ENCODE results near the gene ATP8A1. TPM values are rescaled to one million over a fixed set of nuclear protein-coding genes. Genes with fewer than 3 reads are reported as not detected.

The ATP8A1 gene
- total RNA-seq, 6 donors from 2014 or later: 39.5 to 264 (median 144) TPM

- peak overlapping the region in 1 of 4 donors; percentile 35 for H3K27ac ChIP-seq
- no peaks in the 10 kb centered on the region for H3K9me3 ChIP-seq
- 57 to 62% methylated on average over 2 of the region's 2 CpGs for WGBS, 2 donors
- H3K4me1 ChIP-seq: peaks cover 0 to 4% (median 0%) of the 10 kb centered on the region in 4 donors
- H3K36me3 ChIP-seq: no peaks in the 10 kb centered on the region
- DNase-seq (no peak), ATAC-seq (ENCODE audit: low FRiP score in 2 of 2) (no peak)
- TF ChIP-seq POLR2A (IDR thresholded peaks at IDR 0.05) (no peak), EP300 (IDR thresholded peaks at IDR 0.05) (no peak), POLR2AphosphoS5 (IDR thresholded peaks at IDR 0.05) (no peak)
- TF ChIP-seq, protein P1, sequence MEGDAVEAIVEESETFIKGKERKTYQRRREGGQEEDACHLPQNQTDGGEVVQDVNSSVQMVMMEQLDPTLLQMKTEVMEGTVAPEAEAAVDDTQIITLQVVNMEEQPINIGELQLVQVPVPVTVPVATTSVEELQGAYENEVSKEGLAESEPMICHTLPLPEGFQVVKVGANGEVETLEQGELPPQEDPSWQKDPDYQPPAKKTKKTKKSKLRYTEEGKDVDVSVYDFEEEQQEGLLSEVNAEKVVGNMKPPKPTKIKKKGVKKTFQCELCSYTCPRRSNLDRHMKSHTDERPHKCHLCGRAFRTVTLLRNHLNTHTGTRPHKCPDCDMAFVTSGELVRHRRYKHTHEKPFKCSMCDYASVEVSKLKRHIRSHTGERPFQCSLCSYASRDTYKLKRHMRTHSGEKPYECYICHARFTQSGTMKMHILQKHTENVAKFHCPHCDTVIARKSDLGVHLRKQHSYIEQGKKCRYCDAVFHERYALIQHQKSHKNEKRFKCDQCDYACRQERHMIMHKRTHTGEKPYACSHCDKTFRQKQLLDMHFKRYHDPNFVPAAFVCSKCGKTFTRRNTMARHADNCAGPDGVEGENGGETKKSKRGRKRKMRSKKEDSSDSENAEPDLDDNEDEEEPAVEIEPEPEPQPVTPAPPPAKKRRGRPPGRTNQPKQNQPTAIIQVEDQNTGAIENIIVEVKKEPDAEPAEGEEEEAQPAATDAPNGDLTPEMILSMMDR (IDR thresholded peaks at IDR 0.05): no peak
- H3K4me3 ChIP-seq: peak overlapping the region in 2 of 4 donors; percentile 20 to 22
- no peaks in the 10 kb centered on the region for H3K27me3 ChIP-seq
These were observed 296.6 kb downstream of the ATP8A1 start for GRCh38 chr4:42360256-42360669.

DNA sequence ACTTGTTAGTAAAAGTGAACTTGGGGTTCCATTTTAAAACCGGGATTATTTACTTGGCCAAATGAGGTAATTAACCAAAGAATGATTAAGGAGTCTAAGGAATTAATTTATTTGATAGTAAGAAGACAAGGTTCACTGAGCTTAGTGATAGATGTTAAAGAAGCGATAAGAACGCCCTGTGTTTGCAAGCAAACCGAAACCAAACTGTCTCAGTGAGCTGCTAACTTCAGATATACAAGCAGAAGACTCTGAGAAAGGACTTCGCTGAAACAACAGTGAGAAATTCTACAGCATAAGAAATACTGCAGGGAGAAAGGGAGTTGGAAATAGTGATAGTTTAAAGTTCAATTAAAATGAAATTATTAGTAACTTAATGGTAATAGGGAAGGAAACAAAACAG, 297.2 kb downstream of the ATP8A1 start:
- TF ChIP-seq POLR2A (IDR thresholded peaks at IDR 0.05) (no peak), POLR2AphosphoS5 (IDR thresholded peaks at IDR 0.05) (no peak), EP300 (IDR thresholded peaks at IDR 0.05) (no peak)
- TF ChIP-seq, protein P1 (IDR thresholded peaks at IDR 0.05): no peak
- no peak for DNase-seq
- H3K4me3 ChIP-seq: peak overlapping the region in 2 of 4 donors; percentile 20 to 22
- H3K27ac ChIP-seq: peak overlapping the region in 1 of 4 donors; percentile 35
- no peak for ATAC-seq (ENCODE audit: low FRiP score in 2 of 2)
- 42 to 58% methylated on average over 5 of the region's 5 CpGs for WGBS, 2 donors
- no peaks in the 10 kb centered on the region for H3K9me3 ChIP-seq
- no peaks in the 10 kb centered on the region for H3K27me3 ChIP-seq
- peaks cover 0 to 4% (median 0%) of the 10 kb centered on the region in 4 donors for H3K4me1 ChIP-seq
- H3K36me3 ChIP-seq: no peaks in the 10 kb centered on the region

Other genes starting within 250 kb of the ATP8A1 start
- gene GRXCR1, start 235.6 kb upstream of the ATP8A1 start, total RNA-seq: not detected

Measured in upper lobe of left lung (tissue), 6 donors.